Thymus (tissue), 11 donors: Measurements from ENCODE around the gene FCN2. TPM values are rescaled to one million over a fixed set of nuclear protein-coding genes. Genes with fewer than 3 reads are reported as not detected.

Experiments
- DNase-seq, 9 donors: peaks; one replicate each; pipeline ENCODE4 v3.0.0-alpha.2; 2013; ENCODE audit warnings: low spot score in 9 of 9, low read depth in 6 of 9, missing footprints in 1 of 9
- H3K27ac ChIP-seq, 2 donors: one replicate each; pipeline ENCODE4 v1.5.1; 2013; ENCODE audit warnings: control low read depth in 1 of 2, low read depth in 1 of 2, low read length in 1 of 2, mild to moderate bottlenecking in 1 of 2, moderate library complexity in 1 of 2
- H3K27me3 ChIP-seq, 2 donors: one replicate each; pipeline ENCODE4 v1.5.1; 2013; ENCODE audit warnings: low read length in 1 of 2; ENCODE audit not compliant: control insufficient read depth in 2 of 2, insufficient read depth in 1 of 2
- H3K36me3 ChIP-seq, 2 donors: one replicate each; pipeline ENCODE4 v1.5.1; 2013; ENCODE audit warnings: low read length in 1 of 2, mild to moderate bottlenecking in 1 of 2, moderate library complexity in 1 of 2; ENCODE audit not compliant: control insufficient read depth in 2 of 2, insufficient read depth in 2 of 2
- H3K4me1 ChIP-seq, 2 donors: one replicate each; pipeline ENCODE4 v1.5.1; 2013; ENCODE audit warnings: low read length in 2 of 2; ENCODE audit not compliant: control insufficient read depth in 2 of 2, insufficient read depth in 2 of 2
- H3K4me3 ChIP-seq, 2 donors: one replicate each; pipeline ENCODE4 v1.5.1; 2013; ENCODE audit warnings: low read length in 2 of 2, control low read depth in 1 of 2, mild to moderate bottlenecking in 1 of 2
- H3K9me3 ChIP-seq, 2 donors: one replicate each; pipeline ENCODE4 v1.5.1; 2013; ENCODE audit warnings: low read length in 1 of 2, mild to moderate bottlenecking in 1 of 2; ENCODE audit not compliant: control insufficient read depth in 2 of 2, insufficient read depth in 1 of 2
- WGBS: extraction: QIAGEN DNeasy Blood & Tissue Kit; methylation state at CpG from one replicate; pipeline ENCODE4 v1.1.7; 2013; 5-methylcytosine and 5-hydroxymethylcytosine counted together
- polyA plus RNA-seq: library from polyadenylated mRNA; stranded (reverse); fragments of 200-250 nt; gene quantifications from one replicate; pipeline ENCODE4 v1.2.3, GENCODE V29; 2013
- total RNA-seq: library from RNA; stranded (reverse); fragments of 120-200 nt; gene quantifications from one replicate; pipeline ENCODE4 v1.2.4, GENCODE V29; 2013
- donor health status: healthy.

The FCN2 gene
- total and polyA plus RNA-seq, 2 donors, result 0.52 to 0.75 TPM

DNA sequence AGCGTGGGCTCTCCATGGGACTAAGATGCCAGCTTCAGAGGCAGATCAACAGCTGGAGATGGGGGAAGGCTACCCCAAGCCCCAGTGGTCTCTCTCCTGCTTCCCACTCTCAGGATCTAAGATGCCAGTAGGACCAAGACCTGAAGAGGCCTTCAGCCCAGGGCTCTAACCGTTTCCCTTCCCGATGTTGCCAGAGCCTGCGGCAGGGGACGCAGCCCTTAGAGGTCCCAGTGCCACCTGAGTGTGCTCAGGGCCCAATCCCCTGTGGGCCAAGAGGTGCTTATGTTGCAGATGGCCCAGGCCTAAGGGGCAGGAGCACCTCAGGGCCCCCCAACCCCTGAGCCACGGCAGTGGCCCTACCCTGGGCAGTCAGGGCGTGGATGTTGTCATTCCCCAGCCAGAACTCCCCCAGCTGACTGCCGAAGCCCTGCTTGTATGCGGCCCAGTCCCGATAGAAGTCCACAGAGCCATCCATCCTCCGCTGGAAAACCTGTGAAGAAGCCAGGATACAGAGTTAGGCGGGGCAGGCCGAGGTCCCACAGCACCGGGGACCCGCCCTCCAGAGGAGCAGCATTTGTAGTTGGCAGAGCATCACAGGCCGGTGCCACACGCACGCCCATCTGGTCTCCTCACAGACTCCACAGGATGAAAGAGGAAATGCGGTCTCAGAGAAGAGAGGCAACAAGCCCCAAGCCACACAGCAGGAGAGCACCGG lies 31.7 kb downstream of the FCN2 start:
- Histone ChIP-seq H3K27ac (no peak overlapping the region), H3K9me3 (no peaks in the 10 kb centered on the region), H3K4me3 (no peak overlapping the region), H3K36me3 (no peaks in the 10 kb centered on the region), H3K27me3 (no peaks in the 10 kb centered on the region), H3K4me1 (peaks cover 0 to 20% of the 10 kb centered on the region in 2 donors)
- 94% methylated on average over 20 of the region's 20 CpGs for WGBS
- no peak for DNase-seq

DNA sequence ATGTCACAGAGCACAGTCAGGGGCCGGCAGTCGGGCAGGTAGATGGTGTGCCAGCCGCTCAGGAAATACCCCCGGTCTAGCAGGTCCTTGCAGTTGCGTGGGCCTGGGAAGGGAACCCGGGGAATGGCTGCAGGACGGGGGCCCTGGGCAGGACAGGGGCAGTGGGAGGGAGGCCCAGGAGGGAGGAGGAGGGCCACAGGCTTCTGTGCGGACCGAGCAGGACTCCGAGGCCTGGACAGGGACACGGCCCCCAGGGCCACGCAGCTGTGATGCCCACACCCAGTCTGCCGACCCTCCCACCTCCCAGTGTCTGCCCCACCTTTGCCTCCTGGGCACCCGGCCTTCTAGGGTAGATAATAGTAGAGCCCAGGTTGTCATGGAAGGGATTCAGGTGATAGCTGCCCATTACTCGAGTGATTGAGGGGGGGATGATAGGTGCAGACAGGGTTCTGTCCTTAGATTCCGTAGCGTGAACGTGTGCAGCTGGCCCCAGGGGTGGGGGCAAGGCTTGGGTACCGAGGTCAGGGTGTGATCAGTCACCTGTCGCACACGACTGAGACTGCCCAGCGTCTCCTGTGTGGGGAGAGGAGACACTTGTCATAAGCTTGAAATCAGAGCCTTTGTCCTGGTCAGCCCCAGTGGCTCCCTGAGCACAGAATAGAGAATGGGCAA lies 32.6 kb downstream of the FCN2 start:
- H3K4me3 ChIP-seq, result no peak overlapping the region
- DNase-seq, result no peak
- peaks cover 0 to 20% of the 10 kb centered on the region in 2 donors for H3K4me1 ChIP-seq
- 97% methylated on average over 22 of the region's 22 CpGs for WGBS
- no peaks in the 10 kb centered on the region for H3K36me3 ChIP-seq
- no peaks in the 10 kb centered on the region for H3K27me3 ChIP-seq
- H3K9me3 ChIP-seq, result no peaks in the 10 kb centered on the region
- no peak overlapping the region for H3K27ac ChIP-seq

DNA sequence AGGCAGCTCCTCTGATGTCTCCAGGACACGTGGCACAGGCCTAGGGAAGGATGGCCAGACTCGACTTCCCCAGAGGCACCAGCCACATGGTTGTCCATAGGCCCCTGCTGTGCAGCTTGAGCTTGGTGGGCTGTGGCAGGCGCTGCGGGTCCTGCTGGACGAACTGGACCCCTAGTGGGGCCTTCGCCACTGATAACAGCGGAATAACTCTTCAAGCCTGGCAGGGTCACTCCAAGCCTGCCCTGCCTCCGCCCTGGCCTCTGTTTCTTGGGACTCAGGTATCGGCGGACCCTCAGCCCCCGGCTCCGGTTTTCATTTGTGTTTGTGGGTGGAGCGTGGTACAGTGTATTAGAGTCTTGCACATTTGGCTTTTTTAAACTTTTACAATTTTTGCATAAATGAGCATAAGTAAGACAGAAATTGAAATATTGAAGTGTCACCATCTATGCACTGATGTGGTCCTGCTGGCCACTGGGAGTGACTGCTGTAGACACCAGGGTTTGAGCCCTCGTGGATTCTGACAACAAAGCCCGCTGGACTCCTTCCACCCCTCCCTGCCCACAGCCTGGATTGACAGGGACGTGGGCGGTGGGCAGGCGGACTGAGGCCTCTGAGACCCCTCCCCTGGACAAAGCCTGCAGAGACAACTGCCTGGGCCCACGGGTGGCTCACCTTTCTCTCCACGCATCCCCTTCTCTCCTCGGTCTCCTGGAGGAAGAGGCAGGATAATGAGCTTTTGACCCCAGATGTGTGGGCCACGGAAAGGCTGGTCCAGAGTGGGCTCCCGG lies 33.3 kb downstream of the FCN2 start:
- Histone ChIP-seq H3K27me3 (no peaks in the 10 kb centered on the region), H3K9me3 (no peaks in the 10 kb centered on the region), H3K4me1 (peaks cover 0 to 17% of the 10 kb centered on the region in 2 donors), H3K4me3 (no peak overlapping the region), H3K27ac (no peak overlapping the region), H3K36me3 (no peaks in the 10 kb centered on the region)
- no peak for DNase-seq
- 94% methylated on average over 23 of the region's 23 CpGs for WGBS

DNA sequence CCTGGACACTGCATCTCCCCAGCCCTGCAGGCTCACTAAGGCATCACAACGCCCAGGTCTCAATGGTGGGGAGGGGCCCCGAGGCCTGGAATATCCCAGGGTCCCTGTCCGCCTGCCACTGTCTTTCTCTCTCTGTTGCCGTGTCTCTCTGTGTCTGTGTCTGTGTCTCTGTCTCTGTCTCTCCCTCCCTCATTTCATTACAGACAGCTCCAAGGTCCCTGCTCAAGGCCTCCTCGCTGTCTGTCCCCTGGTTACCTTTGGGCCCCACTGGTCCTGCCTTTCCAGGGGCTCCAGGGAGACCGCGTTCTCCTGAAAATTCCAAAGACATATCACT lies 33.9 kb downstream of the FCN2 start:
- no peak for DNase-seq
- 86% methylated on average over 7 of the region's 7 CpGs for WGBS
- H3K27me3 ChIP-seq, result no peaks in the 10 kb centered on the region

GRCh38 chr9:134915046-134915985 lies 34.7 kb downstream of the FCN2 start:
- no peaks in the 10 kb centered on the region for H3K9me3 ChIP-seq
- no peaks in the 10 kb centered on the region for H3K36me3 ChIP-seq
- WGBS, result 94% methylated on average over 26 of the region's 26 CpGs
- DNase-seq, result no peak
- H3K27me3 ChIP-seq, result no peaks in the 10 kb centered on the region
- no peak overlapping the region for H3K27ac ChIP-seq
- H3K4me1 ChIP-seq, result peaks cover 0 to 3% of the 10 kb centered on the region in 2 donors
- H3K4me3 ChIP-seq, result no peak overlapping the region

More for the DNA sequence above, 33.9 kb downstream of the FCN2 start:
- H3K4me1 ChIP-seq, result peaks cover 0 to 11% of the 10 kb centered on the region in 2 donors
- no peak overlapping the region for H3K27ac ChIP-seq
- no peaks in the 10 kb centered on the region for H3K9me3 ChIP-seq
- no peak overlapping the region for H3K4me3 ChIP-seq
- H3K36me3 ChIP-seq, result no peaks in the 10 kb centered on the region

- no peaks in the 10 kb centered on the region for H3K27me3 ChIP-seq
- no peak for DNase-seq
- no peaks in the 10 kb centered on the region for H3K9me3 ChIP-seq
- no peak overlapping the region for H3K4me3 ChIP-seq
- H3K36me3 ChIP-seq, result no peaks in the 10 kb centered on the region
- H3K27ac ChIP-seq, result no peak overlapping the region
- no peaks in the 10 kb centered on the region for H3K4me1 ChIP-seq
- 95% methylated on average over 8 of the region's 8 CpGs for WGBS
These were observed 35.6 kb downstream of the FCN2 start for GRCh38 chr9:134916161-134916665.

DNA sequence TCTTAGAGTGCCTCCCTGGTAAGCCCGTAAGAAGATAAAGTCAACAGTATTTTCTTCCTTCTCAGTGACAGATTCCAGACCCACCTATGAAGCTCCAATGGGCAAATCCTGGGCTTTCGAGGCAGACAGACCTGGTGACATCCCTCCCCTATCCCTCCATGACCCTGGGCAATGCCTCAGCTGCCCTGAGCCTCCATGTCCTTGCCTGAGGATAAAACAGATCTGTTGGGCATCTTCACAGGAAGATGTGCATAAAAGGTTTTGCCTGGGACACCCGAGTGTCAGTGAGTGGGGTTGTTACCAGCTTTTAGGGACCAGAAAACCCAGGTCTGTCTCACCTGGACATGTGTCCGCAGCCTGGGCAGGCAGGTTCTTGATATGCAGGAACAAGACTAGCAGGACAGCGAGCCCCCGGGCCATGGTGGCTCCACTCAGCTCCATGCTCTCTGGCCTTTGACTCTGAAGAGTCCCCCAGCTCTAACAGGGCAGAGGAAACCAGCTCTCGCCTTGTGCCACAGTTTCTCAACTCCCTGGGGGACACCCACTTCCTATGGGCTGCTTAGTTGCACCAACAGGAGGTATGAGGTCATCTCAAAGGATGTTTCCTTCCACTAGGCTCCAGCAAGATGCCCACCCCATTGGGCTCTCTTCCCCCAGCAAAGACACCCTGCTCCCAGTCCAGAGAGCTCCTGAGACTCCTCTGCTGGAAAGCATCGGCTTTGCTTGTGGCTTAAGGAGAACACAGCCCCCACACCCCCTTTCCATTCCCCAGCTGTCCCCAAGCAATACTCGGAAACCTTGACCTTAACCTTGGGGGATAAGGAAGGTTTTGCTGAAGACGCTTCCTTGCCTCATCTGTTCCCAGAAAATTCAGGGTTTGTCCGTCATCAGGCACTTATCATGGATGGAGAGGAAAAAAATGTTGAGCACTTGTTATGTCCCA lies 37.1 kb downstream of the FCN2 start, which contains the start of gene FCN1:
FCN1 (minus strand) TSS at position 482 of the 943 bp plus-strand sequence; CDS start at position 441, 41 bp downstream.
- H3K9me3 ChIP-seq, result no peaks in the 10 kb centered on the region
- no peaks in the 10 kb centered on the region for H3K27me3 ChIP-seq
- no peaks in the 10 kb centered on the region for H3K4me1 ChIP-seq
- H3K36me3 ChIP-seq, result no peaks in the 10 kb centered on the region
- H3K27ac ChIP-seq, result no peak within 1 kb of the TSS
- no peak for DNase-seq
- WGBS, result 92% methylated on average over 11 of the region's 11 CpGs
- H3K4me3 ChIP-seq, result no peak within 1 kb of the TSS

- Histone ChIP-seq H3K9me3 (no peaks in the 10 kb centered on the region), H3K4me3 (no peak overlapping the region), H3K4me1 (no peaks in the 10 kb centered on the region), H3K27me3 (no peaks in the 10 kb centered on the region), H3K27ac (no peak overlapping the region), H3K36me3 (no peaks in the 10 kb centered on the region)
- DNase-seq, result no peak
- 93% methylated on average over 10 of the region's 10 CpGs for WGBS
These were observed 38.0 kb downstream of the FCN2 start for GRCh38 chr9:134918646-134919045.
